ENCODE results near the gene DOCK1.

DOCK1 gene

DNA sequence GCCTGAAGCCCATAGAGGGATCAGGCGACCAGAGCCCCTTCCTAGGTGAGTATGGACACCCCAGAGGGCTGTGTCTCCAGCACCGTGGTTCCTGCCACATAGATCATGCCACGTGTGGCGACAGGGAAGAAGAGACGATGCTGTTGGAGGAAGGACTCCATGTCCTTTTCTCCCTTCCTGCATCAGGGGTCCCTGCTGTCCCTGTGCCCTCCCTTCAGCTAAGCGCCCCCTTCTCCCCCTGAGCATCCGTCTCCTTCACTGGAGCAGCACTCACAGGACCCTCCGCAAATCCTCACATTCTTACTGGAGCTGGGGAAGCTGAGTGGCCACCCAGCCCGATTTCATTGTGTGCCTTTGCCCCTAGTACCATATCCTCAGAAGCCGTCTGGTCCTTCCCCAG, 558.3 kb downstream of the DOCK1 start:
- Histone ChIP-seq H3K23ac (ENCODE audit: low read length in 2 of 2) (no peak overlapping the region), H4K8ac (ENCODE audit: low read length) (no peak overlapping the region), H2AFZ (ENCODE audit: low read depth, low read length) (no peak overlapping the region), H2BK5ac (ENCODE audit: low read depth, low read length, poor library complexity, severe bottlenecking) (no peak overlapping the region), H3K79me1 (replicated peaks; ENCODE audit: low read length, poor library complexity, severe bottlenecking) (no peaks in the 10 kb centered on the region), H3K4me1 (ENCODE audit: control insufficient read depth, insufficient read depth, low read depth, low read length) (no peaks in the 10 kb centered on the region), H2BK120ac (ENCODE audit: low read depth, low read length) (no peak overlapping the region), H3K36me3 (ENCODE audit: control insufficient read depth in 1 of 2, insufficient read depth in 2 of 2, low read depth in 1 of 2, low read length in 2 of 2) (no peaks in the 10 kb centered on the region), H3K27me3 (ENCODE audit: control insufficient read depth in 1 of 2, insufficient read depth in 1 of 2, low read length in 2 of 2) (peaks cover 10 to 24% of the 10 kb centered on the region in 2 experiments), H3K18ac (ENCODE audit: low read depth in 1 of 2, low read length in 2 of 2) (no peak overlapping the region), H4K91ac (ENCODE audit: low read length) (no peak overlapping the region), H3K4me3 (ENCODE audit: insufficient read depth in 1 of 2, low read depth in 1 of 2, low read length in 2 of 2) (no peak overlapping the region), H3K14ac (ENCODE audit: low read length in 2 of 2) (no peak overlapping the region), H2BK12ac (ENCODE audit: low read length in 2 of 2) (no peak overlapping the region), H3K9ac (ENCODE audit: low read length) (no peak overlapping the region), H2AK5ac (ENCODE audit: low read length, severe bottlenecking) (no peak overlapping the region), H2BK15ac (ENCODE audit: low read depth, poor library complexity, severe bottlenecking) (no peak overlapping the region), H3K4ac (ENCODE audit: low read depth in 1 of 2, low read length in 2 of 2) (no peak overlapping the region), H3K9me3 (ENCODE audit: control insufficient read depth, low read length) (peaks cover 8% of the 10 kb centered on the region), H3K27ac (ENCODE audit: low read length, poor library complexity, severe bottlenecking) (no peak overlapping the region), H3K4me2 (ENCODE audit: low read length, poor library complexity, severe bottlenecking) (no peak overlapping the region)
- no peak for DNase-seq
- whole genome bisulfite sequencing: 76% methylated on average over 10 of the region's 10 CpGs

DNA sequence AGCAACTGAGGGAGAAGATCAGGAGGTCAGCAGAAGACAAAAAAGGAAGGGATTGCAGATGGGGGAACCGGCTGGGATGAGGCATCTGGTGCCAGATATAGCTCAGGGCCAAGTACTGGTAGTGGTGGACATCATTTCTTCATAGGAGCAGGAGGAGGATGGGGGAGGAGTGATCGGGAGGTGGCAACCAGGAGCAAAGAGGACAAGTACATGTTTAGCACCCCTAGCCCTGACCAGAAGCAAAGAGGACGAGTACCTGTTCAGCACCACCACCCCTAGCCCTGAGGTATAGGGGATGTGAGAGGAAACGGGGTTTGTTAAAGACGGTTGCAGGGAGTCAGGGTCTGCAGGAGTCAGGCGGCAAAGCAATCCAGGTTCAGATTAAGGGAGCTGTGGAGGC, 559.3 kb downstream of the DOCK1 start:
- Histone ChIP-seq H3K9me3 (ENCODE audit: control insufficient read depth, low read length) (peaks cover 8% of the 10 kb centered on the region), H3K27me3 (ENCODE audit: control insufficient read depth in 1 of 2, insufficient read depth in 1 of 2, low read length in 2 of 2) (peaks cover 10 to 24% of the 10 kb centered on the region in 2 experiments), H3K14ac (ENCODE audit: low read length in 2 of 2) (no peak overlapping the region), H3K18ac (ENCODE audit: low read depth in 1 of 2, low read length in 2 of 2) (no peak overlapping the region), H3K36me3 (ENCODE audit: control insufficient read depth in 1 of 2, insufficient read depth in 2 of 2, low read depth in 1 of 2, low read length in 2 of 2) (no peaks in the 10 kb centered on the region), H2BK15ac (ENCODE audit: low read depth, poor library complexity, severe bottlenecking) (no peak overlapping the region), H2BK12ac (ENCODE audit: low read length in 2 of 2) (no peak overlapping the region), H3K9ac (ENCODE audit: low read length) (no peak overlapping the region), H2AFZ (ENCODE audit: low read depth, low read length) (no peak overlapping the region), H3K4me1 (ENCODE audit: control insufficient read depth, insufficient read depth, low read depth, low read length) (no peaks in the 10 kb centered on the region), H2BK5ac (ENCODE audit: low read depth, low read length, poor library complexity, severe bottlenecking) (no peak overlapping the region), H3K4me2 (ENCODE audit: low read length, poor library complexity, severe bottlenecking) (no peak overlapping the region), H3K4ac (ENCODE audit: low read depth in 1 of 2, low read length in 2 of 2) (no peak overlapping the region), H3K23ac (ENCODE audit: low read length in 2 of 2) (no peak overlapping the region), H2BK120ac (ENCODE audit: low read depth, low read length) (no peak overlapping the region), H2AK5ac (ENCODE audit: low read length, severe bottlenecking) (no peak overlapping the region), H4K8ac (ENCODE audit: low read length) (no peak overlapping the region), H4K91ac (ENCODE audit: low read length) (no peak overlapping the region), H3K79me1 (replicated peaks; ENCODE audit: low read length, poor library complexity, severe bottlenecking) (no peaks in the 10 kb centered on the region), H3K4me3 (ENCODE audit: insufficient read depth in 1 of 2, low read depth in 1 of 2, low read length in 2 of 2) (no peak overlapping the region), H3K27ac (ENCODE audit: low read length, poor library complexity, severe bottlenecking) (no peak overlapping the region)
- no peak for DNase-seq
- WGBS: 75% methylated on average over 6 of the region's 6 CpGs

DNA sequence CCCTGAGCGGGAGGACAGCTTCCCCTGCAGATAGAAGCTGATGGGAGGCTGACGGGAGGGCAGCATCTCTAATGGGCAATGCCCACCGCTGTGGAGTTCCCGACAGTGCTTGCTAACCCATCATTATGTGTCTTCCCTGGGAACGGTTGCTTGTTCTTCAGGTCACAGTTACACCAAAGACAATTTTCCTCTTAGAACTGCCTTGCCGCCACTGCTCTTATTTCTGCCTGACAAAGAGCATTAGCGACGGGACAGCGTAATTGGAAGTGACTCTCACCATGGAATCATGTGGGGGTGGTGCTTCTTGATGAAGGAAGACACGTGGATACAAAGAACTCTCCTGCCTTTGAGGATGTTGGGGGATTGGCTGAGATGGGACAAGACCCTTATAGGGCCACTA, 562.6 kb downstream of the DOCK1 start:
- Histone ChIP-seq H3K18ac (ENCODE audit: low read depth in 1 of 2, low read length in 2 of 2) (no peak overlapping the region), H3K27ac (ENCODE audit: low read length, poor library complexity, severe bottlenecking) (no peak overlapping the region)

DNA sequence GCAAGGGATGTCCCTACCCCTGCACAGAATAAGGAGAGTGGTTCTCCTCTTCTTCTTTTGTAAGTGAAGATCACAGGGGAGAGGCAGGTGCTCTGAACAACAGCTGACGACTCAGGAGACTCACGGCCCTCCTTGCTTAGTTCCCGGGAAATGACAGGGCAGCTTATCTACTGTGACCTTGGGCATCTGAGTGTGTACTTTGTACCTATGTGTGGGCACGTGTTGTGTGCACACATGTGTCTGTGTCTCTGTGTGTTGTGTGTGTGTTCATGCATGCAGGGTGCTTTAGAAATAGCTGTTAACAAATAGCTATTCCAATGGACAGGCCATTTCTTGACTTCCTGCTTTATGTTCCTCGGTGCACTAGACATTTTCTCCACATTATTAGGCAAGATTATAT, 563.4 kb downstream of the DOCK1 start:
- Histone ChIP-seq H4K91ac (ENCODE audit: low read length) (no peak overlapping the region), H3K18ac (ENCODE audit: low read depth in 1 of 2, low read length in 2 of 2) (no peak overlapping the region), H3K4me1 (ENCODE audit: control insufficient read depth, insufficient read depth, low read depth, low read length) (no peaks in the 10 kb centered on the region), H2AFZ (ENCODE audit: low read depth, low read length) (no peak overlapping the region), H3K79me1 (replicated peaks; ENCODE audit: low read length, poor library complexity, severe bottlenecking) (no peaks in the 10 kb centered on the region), H3K36me3 (ENCODE audit: control insufficient read depth in 1 of 2, insufficient read depth in 2 of 2, low read depth in 1 of 2, low read length in 2 of 2) (no peaks in the 10 kb centered on the region), H3K27ac (ENCODE audit: low read length, poor library complexity, severe bottlenecking) (no peak overlapping the region), H2BK12ac (ENCODE audit: low read length in 2 of 2) (no peak overlapping the region), H3K4ac (ENCODE audit: low read depth in 1 of 2, low read length in 2 of 2) (no peak overlapping the region), H3K27me3 (ENCODE audit: control insufficient read depth in 1 of 2, insufficient read depth in 1 of 2, low read length in 2 of 2) (peaks cover 17 to 29% of the 10 kb centered on the region in 2 experiments), H3K23ac (ENCODE audit: low read length in 2 of 2) (no peak overlapping the region), H2BK15ac (ENCODE audit: low read depth, poor library complexity, severe bottlenecking) (no peak overlapping the region), H3K14ac (ENCODE audit: low read length in 2 of 2) (no peak overlapping the region), H2BK120ac (ENCODE audit: low read depth, low read length) (no peak overlapping the region), H2AK5ac (ENCODE audit: low read length, severe bottlenecking) (no peak overlapping the region), H2BK5ac (ENCODE audit: low read depth, low read length, poor library complexity, severe bottlenecking) (no peak overlapping the region), H3K9ac (ENCODE audit: low read length) (no peak overlapping the region), H3K4me2 (ENCODE audit: low read length, poor library complexity, severe bottlenecking) (no peak overlapping the region), H4K8ac (ENCODE audit: low read length) (no peak overlapping the region), H3K9me3 (ENCODE audit: control insufficient read depth, low read length) (peaks cover 8% of the 10 kb centered on the region), H3K4me3 (ENCODE audit: insufficient read depth in 1 of 2, low read depth in 1 of 2, low read length in 2 of 2) (no peak overlapping the region)
- no peak for DNase-seq
- 90% methylated on average over 5 of the region's 5 CpGs for WGBS

More for the DNA sequence above, 562.6 kb downstream of the DOCK1 start:
- Histone ChIP-seq H2BK15ac (ENCODE audit: low read depth, poor library complexity, severe bottlenecking) (no peak overlapping the region), H3K14ac (ENCODE audit: low read length in 2 of 2) (no peak overlapping the region), H3K4ac (ENCODE audit: low read depth in 1 of 2, low read length in 2 of 2) (no peak overlapping the region), H4K8ac (ENCODE audit: low read length) (no peak overlapping the region), H3K4me2 (ENCODE audit: low read length, poor library complexity, severe bottlenecking) (no peak overlapping the region), H3K9me3 (ENCODE audit: control insufficient read depth, low read length) (no peaks in the 10 kb centered on the region), H3K4me3 (ENCODE audit: insufficient read depth in 1 of 2, low read depth in 1 of 2, low read length in 2 of 2) (no peak overlapping the region), H3K79me1 (replicated peaks; ENCODE audit: low read length, poor library complexity, severe bottlenecking) (no peaks in the 10 kb centered on the region), H4K91ac (ENCODE audit: low read length) (no peak overlapping the region), H2BK12ac (ENCODE audit: low read length in 2 of 2) (no peak overlapping the region), H3K36me3 (ENCODE audit: control insufficient read depth in 1 of 2, insufficient read depth in 2 of 2, low read depth in 1 of 2, low read length in 2 of 2) (no peaks in the 10 kb centered on the region), H2AK5ac (ENCODE audit: low read length, severe bottlenecking) (no peak overlapping the region), H3K9ac (ENCODE audit: low read length) (no peak overlapping the region), H2BK5ac (ENCODE audit: low read depth, low read length, poor library complexity, severe bottlenecking) (no peak overlapping the region), H3K23ac (ENCODE audit: low read length in 2 of 2) (no peak overlapping the region), H3K27me3 (ENCODE audit: control insufficient read depth in 1 of 2, insufficient read depth in 1 of 2, low read length in 2 of 2) (peaks cover 17 to 29% of the 10 kb centered on the region in 2 experiments), H2AFZ (ENCODE audit: low read depth, low read length) (no peak overlapping the region), H2BK120ac (ENCODE audit: low read depth, low read length) (no peak overlapping the region), H3K4me1 (ENCODE audit: control insufficient read depth, insufficient read depth, low read depth, low read length) (no peaks in the 10 kb centered on the region)
- no peak for DNase-seq
- 84% methylated on average over 10 of the region's 10 CpGs for WGBS
